ENCODE results near the gene ROR2.
"Not testable (repeated sequence)": the region's sequence is repeated elsewhere in the genome, so short reads cannot be mapped to it uniquely, and the experiment has no call there.

Gene ROR2

GRCh38 chr9:91629718-91630117, 320.3 kb downstream of the ROR2 start:
- DNase-seq (ENCODE audit: low read depth) = no peak

- DNase-seq (ENCODE audit: low read depth) = no peak
These were observed 321.1 kb downstream of the ROR2 start for GRCh38 chr9:91628892-91629291.

GRCh38 chr9:91625331-91625730, 324.7 kb downstream of the ROR2 start:
- no peak for DNase-seq (ENCODE audit: low read depth)

- peak; percentile 24 for DNase-seq (ENCODE audit: low read depth)
These were observed 327.0 kb downstream of the ROR2 start for GRCh38 chr9:91623004-91623403.

- not testable (repeated sequence) for DNase-seq (ENCODE audit: low read depth)
These were observed 327.9 kb downstream of the ROR2 start for GRCh38 chr9:91622121-91622520.

- not testable (repeated sequence) for DNase-seq (ENCODE audit: low read depth)
These were observed 336.0 kb downstream of the ROR2 start for GRCh38 chr9:91614044-91614443.

- DNase-seq (ENCODE audit: low read depth) = no peak
These were observed 338.4 kb downstream of the ROR2 start for GRCh38 chr9:91611582-91611981.

- no peak for DNase-seq (ENCODE audit: low read depth)
These were observed 343.6 kb downstream of the ROR2 start for GRCh38 chr9:91606255-91606995.

- DNase-seq (ENCODE audit: low read depth) = no peak
These were observed 345.4 kb downstream of the ROR2 start for GRCh38 chr9:91604451-91605179.

- DNase-seq (ENCODE audit: low read depth) = no peak
These were observed 346.1 kb downstream of the ROR2 start for GRCh38 chr9:91603932-91604331.

GRCh38 chr9:91599564-91599963, 350.5 kb downstream of the ROR2 start:
- no peak for DNase-seq (ENCODE audit: low read depth)

GRCh38 chr9:91591627-91592026, 358.4 kb downstream of the ROR2 start:
- no peak for DNase-seq (ENCODE audit: low read depth)

GRCh38 chr9:91589101-91589553, 360.9 kb downstream of the ROR2 start:
- DNase-seq (ENCODE audit: low read depth) = peak; percentile 34

GRCh38 chr9:91586282-91586681, 363.7 kb downstream of the ROR2 start:
- no peak for DNase-seq (ENCODE audit: low read depth)

GRCh38 chr9:91583966-91584365, 366.1 kb downstream of the ROR2 start:
- no peak for DNase-seq (ENCODE audit: low read depth)

- no peak for DNase-seq (ENCODE audit: low read depth)
These were observed 366.7 kb downstream of the ROR2 start for GRCh38 chr9:91583161-91583875.

GRCh38 chr9:91582181-91582580, 367.8 kb downstream of the ROR2 start:
- no peak for DNase-seq (ENCODE audit: low read depth)

GRCh38 chr9:91580136-91580535, 369.9 kb downstream of the ROR2 start:
- DNase-seq (ENCODE audit: low read depth) = peak; percentile 54

GRCh38 chr9:91578911-91579310, 371.1 kb downstream of the ROR2 start:
- DNase-seq (ENCODE audit: low read depth) = no peak

- no peak for DNase-seq (ENCODE audit: low read depth)
These were observed 372.4 kb downstream of the ROR2 start for GRCh38 chr9:91577633-91578061.

- no peak for DNase-seq (ENCODE audit: low read depth)
These were observed 377.2 kb downstream of the ROR2 start for GRCh38 chr9:91572811-91573210.

GRCh38 chr9:91572044-91572443, 378.0 kb downstream of the ROR2 start:
- no peak for DNase-seq (ENCODE audit: low read depth)

GRCh38 chr9:91571036-91571435, 379.0 kb downstream of the ROR2 start:
- peak; percentile 8 for DNase-seq (ENCODE audit: low read depth)
